SKM-1 (cell line): ENCODE measurements around the gene TXLNB.

Source experiments
- DNase-seq: peaks from one replicate; lab custom pipeline; 2025; ENCODE audit not compliant: unreplicated experiment; lab: John Stamatoyannopoulos, UW

The TXLNB gene

GRCh38 chr6:139291813-139292619, at the start of gene TXLNB:
TXLNB (minus strand) TSS chr6:139291998; CDS start chr6:139288899, 3,099 bp downstream.
- peak; percentile 52 for DNase-seq

- DNase-seq = no peak
Measured at GRCh38 chr6:139341060-139341459, 49.3 kb upstream of the TXLNB start.

- DNase-seq = peak; percentile 57
Measured at GRCh38 chr6:139338795-139339194, 47.0 kb upstream of the TXLNB start.

- peak; percentile 18 for DNase-seq
Measured at GRCh38 chr6:139337830-139338229, 46.0 kb upstream of the TXLNB start.

- no peak for DNase-seq
Measured at GRCh38 chr6:139337001-139337400, 45.2 kb upstream of the TXLNB start.

- no peak for DNase-seq
Measured at GRCh38 chr6:139336488-139336887, 44.7 kb upstream of the TXLNB start.

GRCh38 chr6:139335447-139336210, 43.8 kb upstream of the TXLNB start:
- no peak for DNase-seq

GRCh38 chr6:139334806-139335446, 43.1 kb upstream of the TXLNB start:
- DNase-seq = peak; percentile 45

GRCh38 chr6:139330826-139331500, 39.2 kb upstream of the TXLNB start:
- no peak for DNase-seq

GRCh38 chr6:139330306-139330705, 38.5 kb upstream of the TXLNB start:
- no peak for DNase-seq

- no peak for DNase-seq
Measured at GRCh38 chr6:139329224-139329623, 37.4 kb upstream of the TXLNB start.

- DNase-seq = no peak
Measured at GRCh38 chr6:139327038-139327437, 35.2 kb upstream of the TXLNB start.

GRCh38 chr6:139325686-139326085, 33.9 kb upstream of the TXLNB start:
- no peak for DNase-seq

- peak; percentile 38 for DNase-seq
Measured at GRCh38 chr6:139325125-139325524, 33.3 kb upstream of the TXLNB start.

GRCh38 chr6:139324301-139324555, 32.4 kb upstream of the TXLNB start:
- no peak for DNase-seq

GRCh38 chr6:139323511-139324300, 31.9 kb upstream of the TXLNB start:
- peak; percentile 85 for DNase-seq

- no peak for DNase-seq
Measured at GRCh38 chr6:139320081-139320480, 28.3 kb upstream of the TXLNB start.

GRCh38 chr6:139316622-139317317, 25.0 kb upstream of the TXLNB start:
- no peak for DNase-seq

GRCh38 chr6:139313784-139314545, 22.2 kb upstream of the TXLNB start:
- DNase-seq = no peak
